HG02852 (cell line): Measurements from ENCODE around the gene LRCH1.
"Not testable (repeated sequence)": the region's sequence is repeated elsewhere in the genome, so short reads cannot be mapped to it uniquely, and the experiment has no call there.

Experiments used
- ATAC-seq: cut with Tn5 transposase; IDR thresholded peaks from one replicate; pipeline ENCODE4 v1.9.1; 2021; ENCODE audit warnings: mild to moderate bottlenecking, moderate library complexity; ENCODE audit not compliant: unreplicated experiment

LRCH1 gene

GRCh38 chr13:46747031-46747820 is 194.3 kb downstream of the LRCH1 start:
- no peak for ATAC-seq

- ATAC-seq, result no peak
These were observed 195.3 kb downstream of the LRCH1 start for GRCh38 chr13:46748300-46748699.

GRCh38 chr13:46749951-46750350 is 197.0 kb downstream of the LRCH1 start:
- ATAC-seq, result no peak

GRCh38 chr13:46751811-46752635 is 199.1 kb downstream of the LRCH1 start:
- peak; percentile 84 for ATAC-seq

GRCh38 chr13:46753137-46753536 is 200.2 kb downstream of the LRCH1 start:
- no peak for ATAC-seq

GRCh38 chr13:46753917-46754316 is 200.9 kb downstream of the LRCH1 start:
- ATAC-seq, result no peak

- no peak for ATAC-seq
These were observed 201.8 kb downstream of the LRCH1 start for GRCh38 chr13:46754812-46755211.

GRCh38 chr13:46755508-46755907 is 202.5 kb downstream of the LRCH1 start:
- ATAC-seq, result not testable (repeated sequence)

- ATAC-seq, result no peak
These were observed 204.0 kb downstream of the LRCH1 start for GRCh38 chr13:46756977-46757376.

GRCh38 chr13:46757640-46758039 is 204.7 kb downstream of the LRCH1 start:
- no peak for ATAC-seq

- no peak for ATAC-seq
These were observed 206.9 kb downstream of the LRCH1 start for GRCh38 chr13:46759846-46760245.

GRCh38 chr13:46761174-46761573 is 208.2 kb downstream of the LRCH1 start:
- ATAC-seq, result no peak

GRCh38 chr13:46761866-46762265 is 208.9 kb downstream of the LRCH1 start:
- ATAC-seq, result no peak

GRCh38 chr13:46769925-46770324 is 217.0 kb downstream of the LRCH1 start:
- ATAC-seq, result not testable (repeated sequence)

GRCh38 chr13:46771693-46772092 is 218.7 kb downstream of the LRCH1 start:
- no peak for ATAC-seq

GRCh38 chr13:46773541-46773940 is 220.6 kb downstream of the LRCH1 start:
- ATAC-seq, result no peak

GRCh38 chr13:46775385-46776107 is 222.6 kb downstream of the LRCH1 start:
- no peak for ATAC-seq

GRCh38 chr13:46778095-46778494 is 225.1 kb downstream of the LRCH1 start:
- ATAC-seq, result no peak

- ATAC-seq, result no peak
These were observed 225.9 kb downstream of the LRCH1 start for GRCh38 chr13:46778890-46779289.

- ATAC-seq, result no peak
These were observed 229.1 kb downstream of the LRCH1 start for GRCh38 chr13:46782066-46782465.

- no peak for ATAC-seq
These were observed 229.7 kb downstream of the LRCH1 start for GRCh38 chr13:46782691-46783090.
